GM21528 (cell line): ENCODE data around the gene RASAL1.
A peak's percentile ranks its signal among the peaks of the same experiment; 100 is the strongest.

Experiments used
- ATAC-seq: cut with Tn5 transposase; IDR thresholded peaks from one replicate; pipeline ENCODE4 v1.9.1; 2021; ENCODE audit warnings: mild to moderate bottlenecking, moderate library complexity; ENCODE audit not compliant: unreplicated experiment, low FRiP score

RASAL1 gene

DNA sequence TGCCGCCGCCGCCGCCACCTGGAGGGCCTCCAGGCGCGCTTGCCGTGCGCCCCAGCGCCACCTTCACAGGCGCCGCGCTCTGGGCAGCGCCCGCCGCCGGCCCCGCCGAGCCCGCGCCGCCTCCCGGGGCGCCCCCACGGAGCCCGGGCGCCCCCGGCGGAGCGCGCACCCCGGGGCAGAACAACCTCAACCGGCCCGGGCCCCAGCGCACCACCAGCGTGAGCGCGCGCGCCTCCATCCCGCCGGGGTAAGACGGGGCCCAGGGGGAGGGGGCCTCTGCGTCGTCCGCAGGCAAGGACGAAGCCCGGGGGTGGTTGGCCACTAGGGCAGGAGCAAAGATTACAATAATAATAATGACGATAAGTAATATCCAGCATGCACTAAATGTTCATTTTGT lies 57.7 kb downstream of the RASAL1 start:
- ATAC-seq = no peak

DNA sequence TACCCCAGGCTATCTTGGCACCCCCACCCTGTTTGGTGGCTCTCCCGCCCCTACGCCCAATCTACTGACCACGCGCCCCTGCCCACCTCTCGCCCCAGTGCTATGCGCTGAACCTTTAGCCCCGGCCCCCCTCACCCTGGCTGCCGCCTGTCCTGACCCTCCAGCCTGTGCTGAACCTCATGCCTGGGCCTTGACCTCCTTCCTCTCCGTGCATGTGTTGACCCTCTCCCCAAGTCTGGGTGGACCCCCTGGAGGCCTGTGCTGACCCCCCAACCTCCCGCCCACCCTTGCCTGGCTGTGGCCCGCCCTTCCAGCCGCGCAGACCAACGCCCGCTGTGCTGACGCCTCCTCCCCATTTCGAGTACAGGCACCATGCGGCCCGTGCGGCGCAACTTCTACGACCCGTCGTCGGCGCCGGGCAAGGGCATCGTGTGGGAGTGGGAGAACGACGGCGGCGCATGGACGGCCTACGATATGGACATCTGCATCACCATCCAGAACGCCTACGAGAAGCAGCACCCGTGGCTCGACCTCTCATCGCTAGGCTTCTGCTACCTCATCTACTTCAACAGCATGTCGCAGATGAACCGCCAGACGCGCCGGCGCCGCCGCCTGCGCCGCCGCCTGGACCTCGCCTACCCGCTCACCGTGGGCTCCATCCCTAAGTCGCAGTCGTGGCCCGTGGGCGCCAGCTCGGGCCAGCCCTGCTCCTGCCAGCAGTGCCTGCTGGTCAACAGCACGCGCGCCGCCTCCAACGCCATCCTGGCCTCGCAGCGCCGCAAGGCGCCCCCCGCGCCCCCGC lies 58.3 kb downstream of the RASAL1 start:
- no peak for ATAC-seq

DNA sequence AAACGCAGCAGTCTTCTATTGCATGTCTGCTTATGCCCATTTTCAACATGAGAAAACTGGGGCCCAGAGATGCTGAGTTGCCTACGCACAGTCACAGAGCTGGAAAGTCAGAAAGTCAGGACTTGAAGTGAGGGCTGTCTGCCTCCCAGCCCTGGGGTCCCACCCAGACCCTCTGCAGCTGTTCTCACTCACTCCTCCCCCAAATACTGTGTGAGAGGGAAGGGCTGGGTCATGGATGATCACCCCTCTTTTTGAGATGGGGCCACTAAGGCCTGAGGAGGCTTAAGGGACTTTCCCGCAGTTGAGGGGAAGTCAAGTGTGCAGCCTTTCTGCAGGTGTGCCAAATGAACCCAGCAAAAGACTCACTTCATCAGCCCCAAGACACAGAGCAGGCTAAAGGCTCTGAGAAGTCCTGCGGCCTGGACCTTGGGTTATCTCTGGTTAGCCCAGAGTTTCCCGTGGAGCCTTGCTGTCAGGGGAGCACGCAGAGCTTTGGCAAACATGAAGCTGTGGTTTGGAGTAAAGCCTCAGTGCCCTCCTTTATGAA lies 60.4 kb downstream of the RASAL1 start:
- ATAC-seq = peak; percentile 84

DNA sequence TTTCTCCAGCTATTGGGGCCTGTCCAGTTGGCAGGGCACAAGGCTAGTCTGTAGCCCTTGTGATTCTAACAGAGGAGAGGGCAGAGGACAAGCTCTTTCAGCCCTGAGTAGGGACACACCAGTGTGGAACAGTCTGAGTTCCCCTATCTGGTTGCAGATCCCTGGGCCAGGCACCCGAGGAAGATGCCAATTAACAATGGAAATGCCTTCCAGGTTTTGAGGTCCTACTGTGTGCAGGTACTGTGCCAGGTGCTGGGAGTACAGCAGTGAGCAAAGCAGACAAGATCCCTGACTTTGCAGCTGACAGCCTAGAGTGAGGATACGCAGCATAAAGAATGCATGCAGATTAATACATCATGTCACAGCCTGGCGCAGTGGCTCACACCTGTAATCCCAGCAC lies 62.0 kb downstream of the RASAL1 start:
- ATAC-seq = no peak

DNA sequence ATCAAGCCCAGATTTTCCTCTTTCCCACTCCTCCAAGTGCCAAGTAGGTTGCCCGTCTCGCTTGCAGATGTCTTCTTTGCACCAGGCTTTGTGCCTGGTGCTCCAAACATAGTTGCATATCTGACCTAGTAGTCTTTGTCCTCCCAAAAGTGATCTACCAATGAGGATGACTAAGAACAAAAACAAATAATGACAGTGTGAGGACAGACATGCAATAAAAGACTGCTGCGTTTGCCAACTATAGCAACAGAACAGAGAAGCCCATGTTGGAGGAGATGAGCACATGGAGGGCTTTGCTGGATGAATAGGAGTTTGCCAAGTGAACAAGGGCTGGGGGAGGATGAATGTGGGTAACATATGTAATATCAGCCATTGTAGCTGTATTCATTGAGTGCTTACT lies 63.4 kb downstream of the RASAL1 start:
- ATAC-seq = no peak

DNA sequence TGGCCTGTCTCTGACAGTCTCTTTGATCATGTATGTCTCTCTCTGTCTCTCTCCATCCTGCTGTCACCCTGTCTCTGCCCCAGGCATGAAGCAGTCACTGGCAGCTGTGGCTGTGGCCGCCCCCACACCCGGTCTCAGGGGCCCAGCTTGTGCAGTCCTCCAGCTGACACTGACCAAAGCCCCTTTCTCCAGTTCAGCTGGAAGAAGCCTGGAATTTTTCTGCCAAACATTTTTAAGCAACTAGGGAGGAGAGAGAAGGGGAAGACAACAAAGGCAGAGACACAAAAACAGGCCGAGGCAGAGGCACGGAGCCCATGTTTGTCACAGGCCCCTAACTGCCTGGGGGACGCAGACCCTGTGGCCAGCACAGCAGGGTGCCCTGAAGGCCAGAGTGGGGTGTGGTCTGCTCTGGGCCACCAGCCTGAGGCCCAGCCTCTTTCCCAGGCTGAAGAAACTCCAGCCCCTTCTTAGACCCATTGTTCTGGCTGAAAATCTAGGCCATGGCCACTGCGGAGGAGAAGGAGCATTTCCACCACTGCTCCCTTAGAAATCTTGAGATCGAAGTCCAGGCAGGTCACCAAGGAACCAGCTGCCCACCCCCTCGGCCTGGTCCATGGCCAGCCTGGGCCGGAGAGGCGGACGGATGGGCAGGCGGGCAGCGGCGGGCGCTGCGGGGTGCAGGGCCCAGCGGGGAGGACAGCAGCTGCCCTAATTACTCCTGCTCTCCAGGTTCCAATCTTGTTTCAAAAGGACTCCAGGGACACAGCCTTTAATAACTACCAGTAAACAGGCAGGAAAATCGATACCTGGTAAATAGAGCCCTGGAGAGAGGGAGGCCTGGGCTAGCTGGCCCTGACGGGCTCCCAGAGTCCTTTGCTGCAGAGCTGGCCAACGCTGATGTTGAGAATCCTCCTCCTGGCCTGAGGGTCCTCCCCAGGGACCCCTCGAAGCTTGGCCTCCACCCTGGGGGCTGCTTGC lies 64.1 kb downstream of the RASAL1 start:
- no peak for ATAC-seq

DNA sequence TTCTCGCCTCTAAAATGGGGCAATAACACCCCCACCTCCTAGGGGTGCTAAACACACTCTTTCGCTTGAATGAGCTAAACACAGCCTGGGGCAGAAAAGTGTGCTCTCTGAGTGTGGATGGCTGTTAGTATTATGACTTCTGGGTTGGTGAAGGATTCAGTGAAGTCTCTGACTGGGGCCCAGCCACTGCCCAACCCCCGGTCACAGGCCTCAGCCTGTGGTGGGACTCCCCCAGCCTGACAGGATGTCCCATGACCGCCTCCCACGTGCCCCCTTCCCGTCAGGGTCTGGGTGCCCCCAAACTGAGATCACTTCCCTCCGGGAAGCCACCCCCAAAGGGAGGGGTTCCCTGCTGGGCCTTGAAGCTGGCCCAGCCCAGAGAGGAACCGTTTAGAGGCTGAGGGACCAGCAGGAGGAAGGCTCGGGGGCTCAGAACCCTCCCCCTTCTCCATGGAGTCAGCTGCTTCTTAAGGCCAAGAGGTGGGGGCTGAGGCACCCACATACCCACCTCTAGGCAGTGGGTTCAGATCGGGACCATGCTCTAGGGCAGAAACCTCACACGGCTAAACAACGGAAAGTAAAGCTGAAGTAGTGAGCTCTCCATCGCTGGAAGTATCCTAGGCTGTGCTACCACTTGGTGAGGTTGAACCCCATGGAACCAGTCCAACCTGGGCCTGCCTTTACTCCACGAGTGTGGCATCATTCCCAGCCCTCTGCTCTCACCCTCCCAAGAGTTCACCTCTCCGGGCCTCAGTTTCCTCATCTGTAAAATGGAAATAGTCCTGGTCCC lies 65.2 kb downstream of the RASAL1 start:
- ATAC-seq = peak; percentile 42

DNA sequence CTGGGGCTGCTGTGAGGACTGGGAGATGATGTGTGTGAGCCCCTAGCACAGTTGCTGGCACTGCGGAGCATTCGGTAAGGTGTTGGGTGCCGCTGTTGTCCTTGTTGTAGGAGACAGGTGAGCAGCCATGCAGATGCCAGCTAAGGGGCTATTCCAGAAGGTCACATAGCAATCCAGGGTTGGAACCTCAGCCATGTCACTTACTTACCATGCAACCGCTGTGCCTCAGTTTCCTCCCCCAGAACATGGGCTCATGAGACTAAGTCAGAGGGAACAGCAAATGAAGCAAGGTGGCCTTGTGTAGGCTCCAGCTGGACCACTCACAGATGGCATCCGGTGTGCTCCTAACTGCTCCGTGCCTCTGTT lies 65.8 kb downstream of the RASAL1 start:
- ATAC-seq = no peak

DNA sequence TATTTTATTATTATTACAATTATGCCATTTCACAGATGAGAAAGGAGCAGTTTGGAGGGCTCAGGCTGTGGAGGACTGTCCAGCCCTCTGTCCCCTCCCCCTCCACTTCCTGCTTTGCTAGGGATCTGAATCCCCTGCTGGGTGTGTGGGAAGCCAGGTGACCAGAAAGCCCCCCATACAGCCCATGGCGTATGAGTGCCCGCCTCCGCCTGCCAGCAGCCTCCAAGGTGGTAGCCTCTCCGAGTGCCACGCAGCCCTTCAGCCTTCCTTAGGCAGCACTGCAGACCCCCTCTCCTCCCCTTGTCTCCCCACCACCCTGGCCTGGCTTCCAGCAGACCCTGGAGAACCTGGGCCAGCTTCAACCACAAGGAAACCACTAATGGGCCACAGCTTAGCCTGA lies 66.4 kb downstream of the RASAL1 start:
- no peak for ATAC-seq

DNA sequence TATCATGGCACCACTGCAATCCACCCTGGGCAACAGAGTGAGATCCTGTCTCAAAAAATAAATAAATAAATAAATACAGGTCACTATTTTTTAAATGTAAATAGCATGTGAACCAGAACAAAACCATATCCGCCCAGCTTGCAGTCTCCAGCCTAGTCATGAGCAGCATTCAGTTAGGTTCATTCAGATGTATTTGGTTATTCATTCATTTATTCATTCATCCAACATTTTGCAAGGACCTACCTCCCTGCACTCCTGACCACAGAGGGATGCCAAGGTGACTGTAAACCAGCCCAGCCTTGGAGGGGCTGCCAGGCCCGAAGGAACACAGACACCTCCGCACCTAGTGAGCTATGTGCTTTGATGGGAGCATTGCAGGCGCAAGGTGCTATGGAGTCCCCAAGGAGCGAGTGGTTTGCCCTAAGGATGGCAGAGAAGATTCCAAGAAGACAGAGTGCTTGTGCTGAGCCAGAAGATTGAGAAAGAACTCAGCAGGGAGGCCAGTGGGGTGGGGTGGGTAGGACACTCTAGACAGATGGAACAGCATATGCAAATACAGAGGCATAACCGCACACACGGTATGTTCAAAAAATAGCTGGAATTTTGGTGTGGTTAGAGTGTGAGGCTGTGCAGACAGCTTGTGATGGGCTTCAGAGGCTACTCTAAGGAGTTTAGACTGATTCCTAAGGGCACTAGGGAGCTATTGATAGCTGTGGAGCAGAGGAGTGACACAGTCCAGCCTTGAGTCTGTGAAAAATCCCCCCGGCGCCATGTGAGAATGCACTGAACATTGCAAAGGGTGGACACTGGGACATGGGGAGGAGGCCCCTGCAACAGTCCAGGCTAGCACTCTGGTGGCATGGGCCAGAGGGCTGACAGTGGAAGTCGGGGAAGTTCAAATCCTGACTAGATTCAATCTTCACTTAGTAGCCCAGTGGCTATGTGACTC lies 67.3 kb downstream of the RASAL1 start:
- no peak for ATAC-seq

DNA sequence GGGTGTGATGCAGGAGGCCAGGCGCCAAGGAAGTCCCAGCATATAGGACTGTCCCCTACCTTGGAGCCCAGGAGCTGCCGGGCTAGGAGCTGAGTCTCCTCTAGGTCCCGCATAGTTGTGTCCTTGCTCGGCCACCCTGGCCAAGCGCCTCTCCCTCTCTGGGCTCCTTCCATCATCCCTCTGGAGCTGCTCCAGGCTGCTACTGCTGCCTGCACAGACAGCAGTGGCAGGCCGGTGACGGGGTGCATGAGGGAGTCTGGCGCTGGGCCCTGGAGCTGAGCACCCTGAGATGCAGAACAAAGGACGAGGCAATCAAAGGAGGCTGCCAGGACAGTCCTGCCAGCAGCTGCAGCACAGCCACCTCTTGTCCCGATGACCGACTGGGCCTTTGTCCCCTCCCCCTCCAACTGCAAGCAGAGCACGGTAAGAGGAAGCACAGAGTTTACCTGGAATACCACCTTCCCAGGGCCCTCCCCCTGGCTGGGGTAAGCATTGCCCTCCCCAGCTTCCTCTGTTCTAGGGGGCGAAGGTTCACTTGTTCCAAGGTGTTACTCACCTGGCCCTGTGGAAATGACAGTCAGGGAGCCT lies 68.7 kb downstream of the RASAL1 start:
- ATAC-seq = no peak

DNA sequence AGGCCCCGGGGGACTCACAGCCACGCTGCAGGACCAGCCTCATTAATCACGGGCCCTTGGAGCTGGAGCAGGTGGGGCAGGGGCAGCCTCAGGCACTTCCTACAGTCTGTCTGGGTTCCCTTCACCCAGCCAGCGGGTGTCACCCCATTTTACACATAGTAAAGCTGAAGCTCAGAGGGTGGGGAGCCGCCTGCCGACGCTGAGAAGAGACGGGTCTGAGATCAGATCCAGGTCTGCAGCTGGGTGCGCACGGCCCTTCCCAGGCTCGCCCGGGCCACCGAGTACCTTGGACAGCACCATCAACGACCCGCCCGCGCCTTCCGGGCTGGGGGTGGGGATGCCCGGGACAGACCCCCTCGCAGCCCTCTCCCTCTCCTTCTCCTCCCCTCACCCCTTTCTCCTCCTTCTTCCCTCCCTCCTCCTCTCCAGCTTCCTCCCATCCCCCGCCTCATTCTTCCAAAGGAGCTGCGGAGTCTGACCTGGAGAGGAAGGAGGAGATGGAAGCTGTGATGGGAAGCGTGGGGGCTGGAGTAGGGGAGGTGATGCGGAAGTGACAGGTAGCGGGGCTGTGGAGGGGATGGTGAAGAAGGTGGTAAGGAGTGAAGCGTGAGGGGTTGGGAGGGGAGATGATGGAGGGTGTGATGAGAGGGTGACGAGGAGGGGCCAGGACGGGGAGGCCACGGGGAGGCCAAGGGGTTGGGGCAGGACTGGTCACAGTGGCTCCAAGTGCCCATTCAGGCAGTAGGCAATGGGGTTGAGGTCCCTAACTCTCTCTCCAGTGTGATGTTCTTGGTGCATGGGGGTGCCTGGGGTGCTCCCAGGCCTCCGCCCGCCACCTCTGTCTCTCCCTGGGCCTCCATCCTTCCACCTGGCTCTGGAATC lies 70.2 kb downstream of the RASAL1 start:
- no peak for ATAC-seq

DNA sequence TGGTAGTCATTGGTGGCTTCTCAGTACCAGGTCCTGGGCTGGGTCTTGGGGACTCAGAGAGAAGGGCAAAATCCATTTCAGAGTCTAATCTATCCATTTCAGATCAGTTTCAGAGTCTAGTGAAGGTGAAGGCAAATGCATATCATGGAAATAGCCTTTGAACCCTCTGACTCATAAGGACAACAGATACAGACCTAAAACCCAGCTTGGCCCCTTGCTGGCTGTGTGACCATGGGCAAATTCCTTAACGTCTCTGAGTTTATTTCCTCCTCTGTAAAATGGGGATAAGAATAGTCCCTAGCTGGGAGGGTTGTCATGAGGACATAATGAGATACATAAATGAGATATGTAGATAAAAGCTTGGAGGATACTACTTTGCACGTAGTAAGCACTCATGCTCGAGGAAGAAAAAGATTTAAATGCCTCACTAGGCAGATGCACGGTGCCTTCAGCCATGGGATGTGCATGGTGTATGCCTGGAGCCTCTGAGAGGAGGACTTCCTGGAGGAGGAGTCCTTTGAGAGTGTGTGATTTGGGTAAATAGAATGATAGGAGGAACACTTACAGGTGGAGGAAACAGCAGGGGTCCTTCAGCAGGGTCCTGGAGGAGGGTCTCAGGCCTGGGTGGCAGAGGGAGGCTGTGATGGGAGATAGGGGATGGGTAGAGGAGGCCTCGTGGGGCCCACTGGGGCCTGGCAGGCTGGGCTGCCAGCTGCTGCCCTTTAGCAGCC lies 71.0 kb downstream of the RASAL1 start:
- no peak for ATAC-seq

DNA sequence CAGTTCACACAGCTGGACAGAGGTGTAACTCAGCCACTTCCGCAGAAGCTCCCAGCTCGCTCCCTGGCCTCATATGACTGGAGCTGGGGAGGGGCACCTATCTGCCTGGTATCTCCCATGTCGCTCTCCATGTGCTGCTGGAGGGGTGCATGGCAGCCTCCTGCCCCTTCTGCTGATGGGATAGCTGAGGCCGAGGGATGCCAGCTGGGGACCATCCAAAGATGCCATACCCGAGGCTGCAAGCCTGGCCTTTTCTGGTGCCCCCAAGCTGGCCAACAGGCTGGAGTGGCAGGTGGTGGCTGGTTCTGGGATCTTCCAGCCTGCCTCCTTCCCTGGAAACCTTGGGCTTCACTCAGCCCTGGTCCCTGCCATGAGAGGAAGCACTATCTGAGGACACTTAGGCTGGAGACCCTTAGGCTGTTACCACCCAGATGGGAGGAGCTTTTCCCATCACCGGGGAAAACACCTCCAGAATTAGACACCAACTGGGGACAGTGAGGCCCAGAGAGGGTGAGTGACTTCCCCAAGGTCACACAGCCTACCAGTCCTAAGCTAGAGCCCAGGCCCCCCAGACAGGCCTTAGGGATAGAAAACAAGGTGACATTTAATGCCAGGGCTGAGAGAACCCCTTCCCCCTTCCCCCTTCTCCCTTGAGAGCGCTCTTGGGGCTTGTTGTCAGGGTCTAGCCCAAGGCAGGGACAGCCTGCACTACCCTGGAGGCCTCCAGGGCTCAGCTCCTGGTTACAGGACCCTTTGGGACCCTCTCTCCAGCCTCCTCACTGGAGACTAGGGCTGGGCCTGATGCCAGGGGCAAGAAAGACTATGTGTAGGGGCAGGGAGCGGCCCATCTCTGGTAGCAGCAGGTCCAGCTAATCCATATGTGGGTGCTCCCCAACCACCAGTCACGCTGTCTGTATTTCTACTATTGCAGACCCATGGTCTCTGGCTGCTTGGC lies 71.9 kb downstream of the RASAL1 start:
- no peak for ATAC-seq

DNA sequence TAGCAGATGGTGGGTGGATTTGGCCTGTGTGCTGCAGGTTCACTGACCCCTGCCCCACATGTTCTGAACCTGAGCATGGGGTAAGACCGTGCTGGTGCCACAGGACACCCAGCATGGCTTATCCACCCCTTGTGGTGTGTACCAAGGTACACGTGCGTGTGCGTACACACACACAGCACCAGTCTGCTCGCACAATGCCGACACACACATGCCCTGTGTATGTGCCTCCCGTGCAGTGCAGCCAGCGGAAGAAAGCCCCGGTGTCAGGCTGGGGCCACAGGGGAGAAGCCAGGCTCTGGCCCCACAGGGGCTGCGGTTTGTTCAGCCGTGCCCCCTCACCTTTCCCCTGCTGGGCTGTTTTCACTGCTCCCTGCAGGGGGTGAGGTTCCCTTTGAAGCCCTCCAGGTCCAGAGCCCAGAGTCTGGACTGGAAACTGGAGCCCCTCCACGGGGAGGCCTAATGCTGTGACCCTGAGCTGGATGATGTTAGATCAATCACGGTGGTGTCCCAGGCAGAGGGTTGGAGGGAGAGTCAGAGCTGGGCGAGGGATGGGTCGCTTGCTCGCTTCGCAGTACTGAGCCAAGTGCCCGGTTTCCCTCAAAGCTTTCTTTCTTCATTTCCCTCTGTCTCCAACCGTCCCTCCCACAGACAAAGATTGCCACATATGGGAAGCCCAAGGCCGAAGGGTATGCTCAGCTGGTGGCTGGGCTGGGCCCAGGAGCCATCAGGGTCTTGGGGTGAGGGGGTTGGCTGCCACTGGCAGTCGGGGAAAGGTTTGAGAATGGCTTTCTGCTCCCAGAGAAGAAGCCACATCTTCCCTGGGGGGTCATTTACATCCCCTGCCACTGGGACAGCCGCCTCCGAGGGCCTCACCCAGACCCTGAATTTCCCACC lies 72.8 kb downstream of the RASAL1 start:
- ATAC-seq = no peak
